Tibial nerve (tissue), 3 donors: ENCODE data around the gene MAPT.

Experiments used
- CTCF ChIP-seq, 5 experiments: fragments of 200-600 bp in 3 of 5; fragments of 450-650 bp in 2 of 5; sonication (generic) in 3 of 5; IDR thresholded peaks; one replicate each; pipeline ENCODE4 v1.5.1; 2016 to 2019; ENCODE audit warnings: antibody characterized with exemption in 5 of 5, mild to moderate bottlenecking in 3 of 5, moderate library complexity in 2 of 5
- POLR2A ChIP-seq, 2 donors: fragments of 450-650 bp; IDR thresholded peaks; one replicate each; pipeline ENCODE4 v1.6.1; 2017; ENCODE audit warnings: antibody characterized with exemption in 2 of 2, mild to moderate bottlenecking in 2 of 2, moderate library complexity in 2 of 2

GRCh38 chr17:45998987-45999899 lies 104.9 kb downstream of the MAPT start, which contains the start of gene STH:
- TF ChIP-seq CTCF (IDR thresholded peaks at IDR 0.05): no peak
- TF ChIP-seq POLR2A (IDR thresholded peaks at IDR 0.05): no peak
